Omental fat pad (tissue), 4 donors: ENCODE results near the gene RPN2. TPM values are rescaled to one million over a fixed set of nuclear protein-coding genes. Genes with fewer than 3 reads are reported as not detected.

Source experiments
- ATAC-seq: fragments of 150-250 bp; one replicate; pipeline ENCODE4 v1.9.1; 2016; ENCODE audit warnings: mild to moderate bottlenecking, moderate library complexity; ENCODE audit not compliant: low FRiP score
- DNase-seq: peaks from one replicate; pipeline ENCODE4 v3.0.0-alpha.2; 2019; ENCODE audit warnings: low spot score
- total RNA-seq, 4 donors: library from RNA; depleted of rRNA; stranded (reverse); fragments of >200 nt; gene quantifications; one replicate each; pipeline ENCODE4 v1.1.0, GENCODE V29; 2016
- TF ChIP-seq, protein P1 (sequence below), 3 donors: fragments of 450-650 bp; IDR thresholded peaks; one replicate each; pipeline ENCODE4 v1.5.1; 2016 to 2017; ENCODE audit warnings: antibody characterized with exemption in 3 of 3, mild to moderate bottlenecking in 3 of 3, moderate library complexity in 2 of 3

The RPN2 gene
- total RNA-seq, 4 donors from 2014 or later = 105 to 168 (median 156) TPM

DNA sequence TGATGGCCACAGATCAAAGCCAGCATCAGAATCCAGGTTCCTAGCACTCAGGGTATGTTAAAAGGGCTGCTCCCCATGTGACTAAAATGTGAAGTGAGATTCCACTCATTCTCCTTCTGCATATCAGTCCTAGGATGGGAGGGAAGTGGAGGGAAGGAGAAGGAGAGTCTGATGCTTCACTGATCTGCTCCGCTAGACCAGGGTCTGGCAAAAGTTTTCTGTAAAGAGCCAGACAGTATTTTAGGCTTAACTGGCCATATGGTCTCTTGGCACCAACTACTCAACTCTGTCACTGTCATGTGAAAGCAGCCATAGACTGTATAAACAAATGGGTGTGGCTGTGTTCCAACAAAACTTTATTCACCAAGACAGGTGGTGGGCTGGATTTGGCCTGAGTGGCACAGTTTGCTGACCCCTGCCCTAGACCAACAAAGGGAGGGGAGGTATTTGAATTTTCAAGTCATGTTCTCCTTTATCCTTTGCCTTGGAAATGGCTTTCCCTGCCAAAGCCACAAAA lies 59.9 kb downstream of the RPN2 start:
- TF ChIP-seq, protein P1, sequence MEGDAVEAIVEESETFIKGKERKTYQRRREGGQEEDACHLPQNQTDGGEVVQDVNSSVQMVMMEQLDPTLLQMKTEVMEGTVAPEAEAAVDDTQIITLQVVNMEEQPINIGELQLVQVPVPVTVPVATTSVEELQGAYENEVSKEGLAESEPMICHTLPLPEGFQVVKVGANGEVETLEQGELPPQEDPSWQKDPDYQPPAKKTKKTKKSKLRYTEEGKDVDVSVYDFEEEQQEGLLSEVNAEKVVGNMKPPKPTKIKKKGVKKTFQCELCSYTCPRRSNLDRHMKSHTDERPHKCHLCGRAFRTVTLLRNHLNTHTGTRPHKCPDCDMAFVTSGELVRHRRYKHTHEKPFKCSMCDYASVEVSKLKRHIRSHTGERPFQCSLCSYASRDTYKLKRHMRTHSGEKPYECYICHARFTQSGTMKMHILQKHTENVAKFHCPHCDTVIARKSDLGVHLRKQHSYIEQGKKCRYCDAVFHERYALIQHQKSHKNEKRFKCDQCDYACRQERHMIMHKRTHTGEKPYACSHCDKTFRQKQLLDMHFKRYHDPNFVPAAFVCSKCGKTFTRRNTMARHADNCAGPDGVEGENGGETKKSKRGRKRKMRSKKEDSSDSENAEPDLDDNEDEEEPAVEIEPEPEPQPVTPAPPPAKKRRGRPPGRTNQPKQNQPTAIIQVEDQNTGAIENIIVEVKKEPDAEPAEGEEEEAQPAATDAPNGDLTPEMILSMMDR (IDR thresholded peaks at IDR 0.05) = no peak
- no peak for ATAC-seq
- DNase-seq = no peak

DNA sequence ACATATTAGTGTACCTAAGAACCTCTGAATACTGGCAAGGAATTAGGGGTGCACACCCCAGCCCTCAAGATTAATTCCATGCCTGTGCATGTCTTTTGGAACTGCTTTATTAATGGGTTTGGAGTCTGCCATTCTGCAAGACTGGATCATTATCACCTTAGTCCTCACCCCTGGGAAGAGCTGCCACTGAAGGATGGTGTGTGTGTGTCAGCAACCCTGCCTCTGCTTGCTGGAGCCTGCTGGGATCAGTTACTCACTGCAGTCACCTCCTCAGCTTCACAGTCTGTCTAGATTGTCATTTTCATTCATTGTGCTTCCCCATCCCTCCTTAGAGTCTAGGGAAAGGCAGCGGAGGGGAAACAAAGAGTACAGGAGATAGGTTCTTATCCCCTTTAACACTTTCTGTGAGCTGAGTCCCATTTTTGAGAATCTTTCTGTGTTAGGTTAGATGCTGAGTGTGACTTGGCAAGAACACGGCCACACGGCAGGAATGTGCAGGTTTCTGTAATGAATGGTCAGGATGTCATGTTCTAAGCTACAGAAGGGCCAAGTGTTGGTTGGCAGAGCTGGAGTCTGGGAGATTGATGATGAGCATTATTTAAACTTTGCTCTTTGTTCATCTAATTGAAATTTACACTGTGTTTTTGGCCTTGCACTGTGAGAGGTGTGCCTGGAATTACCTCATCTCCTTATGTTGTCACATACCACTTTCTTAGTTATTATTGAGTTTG lies 61.4 kb downstream of the RPN2 start:
- ATAC-seq (no peak), DNase-seq (no peak)
- TF ChIP-seq, protein P1 (IDR thresholded peaks at IDR 0.05) = no peak

DNA sequence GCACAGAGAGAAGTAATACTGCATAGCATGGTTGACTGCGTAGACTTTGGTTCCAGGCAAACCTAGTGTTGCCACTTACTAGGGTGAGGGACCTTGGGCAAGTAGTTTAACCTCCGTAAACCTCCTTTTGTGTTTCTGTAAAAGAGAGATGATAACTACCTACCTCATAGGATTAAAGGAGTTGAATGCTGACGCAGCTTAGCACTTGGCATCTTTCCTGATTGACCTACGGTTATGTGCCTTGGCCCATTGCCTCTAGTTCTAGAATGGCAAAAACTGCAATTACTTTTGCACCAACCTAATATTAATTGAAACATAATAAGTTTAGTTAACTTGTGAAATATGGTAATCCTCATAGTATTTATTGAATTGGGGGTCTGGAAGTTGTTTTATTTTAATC lies 63.4 kb downstream of the RPN2 start:
- no peak for ATAC-seq
- TF ChIP-seq, protein P1 (IDR thresholded peaks at IDR 0.05) = no peak
- DNase-seq = no peak

DNA sequence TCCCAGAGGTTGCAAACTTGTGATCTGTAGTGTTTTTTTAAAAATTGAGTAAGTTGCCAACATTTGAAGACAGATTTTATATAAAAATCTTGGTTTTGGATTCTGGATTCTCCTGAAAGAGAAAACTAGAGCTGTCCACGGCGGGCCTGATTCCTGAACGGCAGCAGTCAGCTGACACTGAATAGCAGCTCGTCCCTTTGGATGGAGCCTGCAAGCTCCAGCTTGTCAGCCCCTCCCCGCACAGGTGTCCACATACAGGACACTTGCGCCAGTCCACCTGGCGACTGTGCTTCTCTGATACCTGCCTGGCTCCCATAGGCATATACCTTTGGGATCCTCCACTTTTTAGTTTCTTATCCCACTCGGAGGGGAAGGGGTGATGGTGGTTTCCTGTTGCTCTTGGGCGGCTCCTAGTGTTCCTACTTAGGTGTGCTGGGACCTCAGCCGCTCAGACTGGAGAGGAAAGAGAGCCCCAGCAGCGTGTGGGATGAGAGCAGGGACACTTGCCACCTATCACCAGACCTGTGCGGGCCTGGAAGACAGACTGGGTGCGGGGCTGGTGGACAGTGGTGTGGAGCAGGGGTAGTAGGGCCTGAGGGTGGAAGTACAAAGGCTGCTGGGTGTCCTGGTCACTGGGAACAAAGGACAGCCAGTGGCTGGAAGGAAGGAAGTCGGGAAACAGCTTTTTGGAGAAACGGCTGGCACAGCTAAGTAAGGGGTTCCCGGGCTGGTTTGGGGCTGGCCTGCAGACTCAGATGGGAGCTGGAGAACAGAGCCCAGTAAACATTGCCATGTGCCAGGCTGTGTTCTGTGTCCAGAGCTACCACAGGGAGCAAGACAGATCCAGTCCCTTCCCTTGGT lies 64.2 kb downstream of the RPN2 start:
- TF ChIP-seq, protein P1 (IDR thresholded peaks at IDR 0.05) = no peak

DNA sequence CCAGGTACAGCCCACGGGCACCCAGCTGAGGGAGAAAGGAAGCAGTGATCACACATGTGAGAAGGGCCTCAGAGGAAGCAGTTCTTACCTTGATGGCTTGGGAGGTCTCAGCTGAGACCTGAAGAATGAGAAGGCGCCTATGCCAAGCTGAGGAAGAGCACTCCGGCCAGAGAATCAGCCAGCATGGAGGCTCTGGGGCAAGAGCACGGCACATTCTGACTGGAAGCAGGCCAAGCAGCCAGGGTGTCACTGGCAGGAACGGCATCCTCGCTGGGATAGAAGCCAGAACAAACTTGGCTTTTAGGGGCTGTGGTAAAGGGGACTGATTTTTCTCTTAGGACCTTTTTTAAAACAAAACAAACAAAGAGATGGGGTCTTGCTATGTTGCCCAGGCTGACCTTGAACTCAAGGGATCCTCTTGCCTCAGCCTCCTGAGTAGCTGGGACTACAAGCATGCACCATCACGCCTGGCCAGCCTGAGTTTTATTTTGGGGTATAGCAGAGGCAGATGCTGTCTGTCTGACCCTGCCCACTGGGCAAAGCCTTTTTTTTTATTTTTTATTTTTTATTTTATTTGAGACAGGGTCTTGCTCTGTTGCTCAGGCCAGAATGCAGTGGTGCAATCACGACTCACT lies 64.9 kb downstream of the RPN2 start:
- TF ChIP-seq, protein P1 (IDR thresholded peaks at IDR 0.05) = no peak
- DNase-seq (no peak), ATAC-seq (no peak)

More for the DNA sequence above, 64.2 kb downstream of the RPN2 start:
- ATAC-seq = no peak
- no peak for DNase-seq

DNA sequence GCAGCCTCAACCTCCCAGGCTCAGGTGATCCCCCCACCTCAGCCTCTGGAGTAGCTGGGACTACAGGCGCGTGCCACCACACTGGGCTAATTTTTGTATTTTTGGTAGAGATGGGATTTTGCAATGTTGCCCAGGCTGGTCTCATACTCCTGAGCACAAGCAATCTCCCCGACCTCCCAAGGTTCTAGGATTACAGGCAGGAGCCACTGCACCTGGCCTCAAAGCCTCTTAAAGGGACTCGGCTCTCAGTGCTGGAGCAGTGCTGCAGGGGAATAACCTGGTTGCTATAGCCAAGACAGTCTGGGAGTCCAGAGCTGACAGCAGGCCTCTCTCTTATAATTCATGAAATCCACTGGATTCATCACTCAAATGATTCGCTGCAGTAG lies 65.4 kb downstream of the RPN2 start:
- ATAC-seq (no peak), DNase-seq (no peak)
- TF ChIP-seq, protein P1 (IDR thresholded peaks at IDR 0.05) = no peak
